Activated CD4-positive, alpha-beta T cell treated with anti-CD3 and anti-CD28 coated beads for 36 hours (primary cell): Measurements from ENCODE around the gene DHDH. TPM values are rescaled to one million over a fixed set of nuclear protein-coding genes. Genes with fewer than 3 reads are reported as not detected.

Source experiments
- ATAC-seq: fragments of 200-7000 bp; cut with Tn5 transposase; one replicate; pipeline ENCODE4 v1.10.0; 2021; ENCODE audit warnings: mild to moderate bottlenecking, moderate library complexity
- CTCF ChIA-PET: fragments of 350-600 bp; sonication (Branson Sonifier 250); formaldehyde crosslinking; loops from one replicate; lab custom pipeline; 2021; ENCODE audit warnings: antibody characterized with exemption; lab: Charles Lee
- POLR2A ChIA-PET: fragments of 350-600 bp; sonication (Branson Sonifier 250); formaldehyde crosslinking; loops from one replicate; lab custom pipeline; 2021; ENCODE audit warnings: antibody characterized with exemption, inconsistent platforms; lab: Charles Lee
- DNase-seq: peaks from one replicate; pipeline ENCODE4 v3.0.0-alpha.2; 2020
- H3K27ac Mint-ChIP-seq: one replicate; pipeline ENCODE4 v1.8.0; 2021; ENCODE audit warnings: mixed read lengths
- H3K27me3 Mint-ChIP-seq: one replicate; pipeline ENCODE4 v1.8.0; 2021; ENCODE audit warnings: mixed read lengths
- H3K36me3 Mint-ChIP-seq: one replicate; pipeline ENCODE4 v1.8.0; 2021; ENCODE audit warnings: low read depth, mixed read lengths
- H3K4me1 Mint-ChIP-seq: one replicate; pipeline ENCODE4 v1.8.0; 2021; ENCODE audit warnings: mixed read lengths
- H3K4me3 Mint-ChIP-seq: one replicate; pipeline ENCODE4 v1.8.0; 2021; ENCODE audit warnings: mild to moderate bottlenecking, moderate library complexity, mixed read lengths
- H3K9me3 Mint-ChIP-seq: one replicate; pipeline ENCODE4 v1.8.0; 2021; ENCODE audit warnings: low read depth, mixed read lengths
- intact Hi-C, 2 experiments: fragments of 100-400 bp; cut with DNase I in 1 of 2; cut with micrococcal nuclease in 1 of 2; formaldehyde crosslinking; loops; one replicate each; pipeline versions ENCODE4 v1.14.2 to v1.15.1; 2022 to 2024; cut with DNase I, micrococcal nuclease
- total RNA-seq, 2 experiments: library from RNA; stranded (reverse); gene quantifications; one replicate each; pipeline ENCODE4 v1.2.3, GENCODE V29; 2021

The DHDH gene
- total RNA-seq, 2 experiments from 2014 or later, result 1.4 to 2.4 TPM

DNA sequence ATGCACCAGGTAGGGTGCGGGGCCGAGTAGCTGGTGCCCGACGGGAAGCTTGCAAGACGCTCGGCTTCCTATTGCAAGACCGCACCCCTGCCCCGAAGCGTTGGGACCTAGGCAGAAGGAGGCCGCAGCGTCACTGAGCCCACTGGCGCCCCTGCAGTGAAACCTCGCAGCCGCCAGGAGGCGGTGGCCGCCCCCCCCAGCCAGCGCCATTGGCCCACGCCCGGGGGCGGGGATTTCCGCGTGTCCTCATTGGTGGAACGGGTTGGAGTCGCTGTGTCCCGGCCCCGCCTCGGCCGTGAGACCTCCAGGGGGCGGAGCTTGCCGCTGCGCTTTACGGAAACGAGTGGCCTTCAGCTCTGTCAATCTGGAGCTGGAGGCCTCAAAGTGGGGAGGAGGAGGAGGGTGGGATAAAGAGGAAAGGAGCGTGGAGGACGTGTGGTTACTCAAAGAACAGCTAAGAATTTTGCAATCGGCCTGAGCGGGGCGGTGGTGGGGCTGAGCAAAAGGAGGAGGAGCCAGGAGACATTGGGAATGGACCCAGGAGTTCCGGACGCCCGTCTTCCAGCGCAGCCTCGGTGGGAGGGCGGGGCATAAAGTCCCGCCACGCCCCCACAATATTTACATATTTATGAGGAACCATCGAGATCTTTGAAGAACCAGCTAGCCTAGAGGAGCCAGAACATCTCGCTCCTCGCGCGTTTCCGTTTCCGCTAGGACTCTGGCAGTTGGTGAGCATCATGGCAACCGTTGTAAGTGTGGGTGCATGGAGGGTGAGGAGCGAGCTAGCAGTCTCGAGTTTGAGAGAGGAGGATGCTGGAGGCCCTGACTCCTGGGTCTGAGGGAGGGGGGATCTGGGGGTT, 59.9 kb downstream of the DHDH start, which contains the start of the genes GYS1 and RUVBL2:
TSS of gene GYS1 (minus strand) at position 135 of the 860 bp plus-strand sequence. CDS start 197 bp downstream, outside the sequence.
TSS of gene RUVBL2 (plus strand) at position 713 of the 860 bp plus-strand sequence. CDS start at position 738, 25 bp downstream.
- H3K9me3 Mint-ChIP-seq, result no peaks in the 10 kb centered on the region
- intact Hi-C loops, result loop anchor here (1.0 to 10.0 kb wide), 27 partner anchors 28 to 1031 kb away; partner anchors contain the start of genes FTL (in 2 of the 2), ALDH16A1 (in 1 of the 2), BAX (in 1 of the 2) and C19orf73 (in 1 of the 2)
- CTCF ChIA-PET, result interaction anchor here (0.6 to 3.4 kb wide), 55 partner anchors 10 to 630 kb away, joined by 3 to 45 read pairs (median 4); partner anchors contain the start of genes BAX, CA11, DHDH and FTL

DNA sequence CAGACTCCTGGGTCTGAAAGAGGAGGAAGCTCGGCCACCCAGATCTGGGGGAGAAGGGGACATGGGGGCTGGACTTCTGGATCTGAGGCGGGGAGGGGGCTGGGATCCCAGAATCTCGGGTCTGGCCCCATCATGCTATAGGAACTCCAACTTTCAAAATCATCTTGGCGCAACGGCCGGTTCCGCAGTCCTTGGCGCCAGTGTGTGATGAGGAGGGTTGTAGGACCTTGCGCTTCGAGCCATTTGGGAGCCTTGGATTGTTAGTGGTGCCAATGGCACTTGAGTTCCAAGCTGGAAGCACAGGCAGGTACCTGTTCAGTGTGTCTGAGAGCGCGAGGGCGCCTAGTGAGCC, 60.5 kb downstream of the DHDH start:
- ATAC-seq (no peak), DNase-seq (no peak)
- intact Hi-C loops, result loop anchor here (5.0 to 10.0 kb wide), 4 partner anchors 151 to 683 kb away; partner anchors contain the start of genes EMP3 (in 1 of the 2), PRMT1 (in 1 of the 2) and PRR12 (in 1 of the 2)
- Mint-ChIP-seq H3K9me3 (no peaks in the 10 kb centered on the region), H3K36me3 (peaks cover 28% of the 10 kb centered on the region), H3K4me3 (peak overlapping the region; percentile 100), H3K4me1 (peaks cover 41% of the 10 kb centered on the region), H3K27ac (peak overlapping the region; percentile 97), H3K27me3 (no peaks in the 10 kb centered on the region)
- ChIA-PET CTCF (interaction anchor here (0.8 to 3.4 kb wide), 36 partner anchors 9 to 534 kb away, joined by 3 to 45 read pairs (median 4); partner anchors contain the start of genes BAX, CA11, DHDH and FTL), POLR2A (interaction anchor here (0.5 to 1.3 kb wide), 8 partner anchors 25 to 918 kb away, joined by 3 to 10 read pairs (median 6); partner anchors contain the start of gene NUCB1)

More for the DNA sequence above, 59.9 kb downstream of the DHDH start, which contains the start of the genes GYS1 and RUVBL2:
- POLR2A ChIA-PET, result interaction anchor here (0.5 to 1.3 kb wide), 12 partner anchors 10 to 918 kb away, joined by 3 to 10 read pairs (median 4); partner anchors contain the start of genes CA11 and NUCB1
- DNase-seq (peak; percentile 100), ATAC-seq (peak; percentile 95)
- peak within 1 kb of the TSS; percentile 97 for H3K27ac Mint-ChIP-seq
- peaks cover 31% of the 10 kb centered on the region for H3K36me3 Mint-ChIP-seq
- peaks cover 41% of the 10 kb centered on the region for H3K4me1 Mint-ChIP-seq
- H3K4me3 Mint-ChIP-seq, result peak within 1 kb of the TSS; percentile 100
- no peaks in the 10 kb centered on the region for H3K27me3 Mint-ChIP-seq

Other genes with a start within 250 kb of the DHDH start
- gene FUT2, start 237.7 kb upstream of the DHDH start, total RNA-seq, result not detected
- gene MAMSTR, start 214.0 kb upstream of the DHDH start, total RNA-seq, result under 1 TPM; 0.69 to 0.70 TPM
- under 1 TPM; 0.67 to 0.73 TPM for gene RASIP1, start 193.1 kb upstream of the DHDH start, total RNA-seq
- not detected for gene IZUMO1, start 186.8 kb upstream of the DHDH start, total RNA-seq
- under 1 TPM; 0.23 to 0.32 TPM for gene FUT1, start 181.1 kb upstream of the DHDH start, total RNA-seq
- gene FGF21, start 178.2 kb upstream of the DHDH start, total RNA-seq, result not detected
- 10 to 100 TPM; 65.9 to 70.3 TPM for gene BCAT2, start 122.7 kb upstream of the DHDH start, total RNA-seq
- under 1 TPM; 0.21 to 0.83 TPM for gene HSD17B14, start 97.2 kb upstream of the DHDH start, total RNA-seq
- 10 to 100 TPM in 1 of 2 experiments, 1 to 10 TPM in 1; 7.0 to 10.9 TPM for gene PLEKHA4, start 65.1 kb upstream of the DHDH start, total RNA-seq
- gene PPP1R15A, start 61.3 kb upstream of the DHDH start, total RNA-seq, result 10 to 100 TPM; 51.6 to 62.4 TPM
- gene TULP2, start 35.0 kb upstream of the DHDH start, total RNA-seq, result under 1 TPM; 0.37 to 0.87 TPM
- gene NUCB1, start 33.4 kb upstream of the DHDH start, total RNA-seq, result 100 to 1,000 TPM; 115 to 118 TPM
- 100 to 1,000 TPM; 128 to 143 TPM for gene BAX, start 21.2 kb downstream of the DHDH start, total RNA-seq
- gene FTL, start 31.6 kb downstream of the DHDH start, total RNA-seq, result 1,000 to 10,000 TPM in 1 of 2 experiments, 100 to 1,000 TPM in 1; 809 to 1,111 TPM
- gene GYS1, start 59.6 kb downstream of the DHDH start, total RNA-seq, result 100 to 1,000 TPM in 1 of 2 experiments, 10 to 100 TPM in 1; 80.2 to 102 TPM
- 100 to 1,000 TPM; 155 to 178 TPM for gene RUVBL2, start 60.2 kb downstream of the DHDH start, total RNA-seq
- gene LHB, start 83.4 kb downstream of the DHDH start, total RNA-seq, result under 1 TPM; 0.39 to 0.51 TPM
- not detected for gene CGB3, start 90.6 kb downstream of the DHDH start, total RNA-seq
- under 1 TPM in 1 of 2 experiments, not detected in 1; 0.43 TPM for gene CGB2, start 98.2 kb downstream of the DHDH start, total RNA-seq
- gene CGB1, start 103.2 kb downstream of the DHDH start, total RNA-seq, result not detected
- gene CGB5, start 110.1 kb downstream of the DHDH start, total RNA-seq, result not detected
- gene CGB8, start 115.4 kb downstream of the DHDH start, total RNA-seq, result not detected
- gene CGB7, start 124.0 kb downstream of the DHDH start, total RNA-seq, result under 1 TPM in 1 of 2 experiments, not detected in 1; 0.40 TPM
- not detected for gene NTF4, start 131.1 kb downstream of the DHDH start, total RNA-seq
- not detected for gene KCNA7, start 139.0 kb downstream of the DHDH start, total RNA-seq
- gene SNRNP70, start 151.8 kb downstream of the DHDH start, total RNA-seq, result 100 to 1,000 TPM; 225 to 306 TPM
- 1 to 10 TPM; 3.5 to 4.3 TPM for gene LIN7B, start 180.7 kb downstream of the DHDH start, total RNA-seq
- gene C19orf73, start 185.4 kb downstream of the DHDH start, total RNA-seq, result 1 to 10 TPM; 1.7 to 2.0 TPM
- gene PPFIA3, start 185.8 kb downstream of the DHDH start, total RNA-seq, result 1 to 10 TPM; 5.4 to 6.1 TPM
- gene HRC, start 221.7 kb downstream of the DHDH start, total RNA-seq, result not detected
- 1 to 10 TPM; 1.5 to 1.9 TPM for gene TRPM4, start 224.1 kb downstream of the DHDH start, total RNA-seq